Measurements from ENCODE around the gene TPRX1. TPM values are rescaled to one million over a fixed set of nuclear protein-coding genes. Genes with fewer than 3 reads are reported as not detected.
"Not testable (repeated sequence)": the region's sequence is repeated elsewhere in the genome, so short reads cannot be mapped to it uniquely, and the experiment has no call there.

The TPRX1 gene
- total and polyA plus RNA-seq, 2 experiments from 2014 or later = not detected

DNA sequence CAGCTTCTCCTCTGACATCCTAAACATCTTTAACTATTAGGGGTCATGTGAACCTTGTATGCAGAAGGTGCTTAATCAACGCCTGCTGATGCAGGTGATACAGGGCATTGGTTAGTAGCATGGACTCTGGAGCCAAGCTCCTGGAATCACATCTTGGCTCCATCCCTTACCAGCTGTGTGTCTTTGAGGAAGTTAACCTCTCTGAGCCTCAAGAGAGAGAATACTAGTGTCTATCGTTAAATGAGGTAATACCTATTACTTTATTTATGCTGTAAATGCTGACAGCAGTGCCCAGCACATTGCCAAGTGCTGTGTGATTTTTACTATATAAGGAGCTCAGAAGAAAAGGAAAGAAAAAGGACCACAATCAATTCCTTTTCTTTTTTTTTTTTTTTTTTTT, 37.0 kb downstream of the TPRX1 start:
- H3K4me3 ChIP-seq = no peak overlapping the region
- DNase-seq (ENCODE audit: low read depth in 1 of 2, low spot score in 1 of 2) = no peak
- no peak overlapping the region for H3K27ac ChIP-seq
- peaks cover 11% of the 10 kb centered on the region for H3K4me1 ChIP-seq (ENCODE audit: low read depth)
- H3K27me3 ChIP-seq = no peaks in the 10 kb centered on the region
- H3K36me3 ChIP-seq = no peaks in the 10 kb centered on the region
- H3K9me3 ChIP-seq (ENCODE audit: low read depth) = no peaks in the 10 kb centered on the region
- TF ChIP-seq, protein P1, sequence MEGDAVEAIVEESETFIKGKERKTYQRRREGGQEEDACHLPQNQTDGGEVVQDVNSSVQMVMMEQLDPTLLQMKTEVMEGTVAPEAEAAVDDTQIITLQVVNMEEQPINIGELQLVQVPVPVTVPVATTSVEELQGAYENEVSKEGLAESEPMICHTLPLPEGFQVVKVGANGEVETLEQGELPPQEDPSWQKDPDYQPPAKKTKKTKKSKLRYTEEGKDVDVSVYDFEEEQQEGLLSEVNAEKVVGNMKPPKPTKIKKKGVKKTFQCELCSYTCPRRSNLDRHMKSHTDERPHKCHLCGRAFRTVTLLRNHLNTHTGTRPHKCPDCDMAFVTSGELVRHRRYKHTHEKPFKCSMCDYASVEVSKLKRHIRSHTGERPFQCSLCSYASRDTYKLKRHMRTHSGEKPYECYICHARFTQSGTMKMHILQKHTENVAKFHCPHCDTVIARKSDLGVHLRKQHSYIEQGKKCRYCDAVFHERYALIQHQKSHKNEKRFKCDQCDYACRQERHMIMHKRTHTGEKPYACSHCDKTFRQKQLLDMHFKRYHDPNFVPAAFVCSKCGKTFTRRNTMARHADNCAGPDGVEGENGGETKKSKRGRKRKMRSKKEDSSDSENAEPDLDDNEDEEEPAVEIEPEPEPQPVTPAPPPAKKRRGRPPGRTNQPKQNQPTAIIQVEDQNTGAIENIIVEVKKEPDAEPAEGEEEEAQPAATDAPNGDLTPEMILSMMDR (IDR thresholded peaks at IDR 0.05; ENCODE audit: low read depth, low read length) = no peak

DNA sequence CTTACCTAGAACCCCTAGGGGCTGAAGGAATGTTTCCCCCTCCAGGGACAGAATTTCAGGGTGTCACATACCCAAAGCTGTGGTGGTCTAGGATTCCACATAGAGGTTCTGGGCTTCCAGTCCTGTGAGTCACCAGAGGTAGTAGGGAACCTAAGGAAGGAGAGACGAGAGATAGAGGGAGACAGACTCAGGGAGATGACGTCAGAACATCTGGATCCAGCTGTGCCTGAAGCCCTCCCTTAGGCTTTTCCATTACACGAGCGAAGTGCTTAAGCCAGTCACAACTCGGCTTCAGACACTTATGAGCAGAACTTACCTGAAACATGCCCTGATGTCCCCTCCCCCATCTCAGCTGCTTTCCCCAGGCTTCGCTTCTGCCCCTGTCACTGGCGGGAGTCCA, 37.7 kb downstream of the TPRX1 start:
- H3K4me1 ChIP-seq (ENCODE audit: low read depth) = peaks cover 11% of the 10 kb centered on the region
- H3K27me3 ChIP-seq = no peaks in the 10 kb centered on the region
- no peaks in the 10 kb centered on the region for H3K36me3 ChIP-seq
- no peak overlapping the region for H3K27ac ChIP-seq
- H3K9me3 ChIP-seq (ENCODE audit: low read depth) = no peaks in the 10 kb centered on the region
- TF ChIP-seq, protein P1 (IDR thresholded peaks at IDR 0.05; ENCODE audit: low read depth, low read length) = no peak
- no peak for DNase-seq (ENCODE audit: low read depth in 1 of 2, low spot score in 1 of 2)
- no peak overlapping the region for H3K4me3 ChIP-seq

DNA sequence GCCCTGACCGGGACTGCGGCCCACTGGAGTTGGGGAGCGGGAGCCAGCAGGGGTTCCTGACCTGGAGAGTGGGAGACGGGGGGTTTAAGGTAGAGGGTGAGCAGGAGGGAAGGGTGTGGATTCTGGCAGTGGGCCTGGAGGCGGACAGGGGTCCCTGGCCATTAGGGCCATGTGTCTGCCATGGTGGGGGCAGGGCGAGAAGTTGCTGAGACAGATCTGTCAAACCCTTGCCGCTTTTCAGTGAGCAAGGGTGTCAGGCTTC, 38.1 kb downstream of the TPRX1 start:
- H3K27me3 ChIP-seq = no peaks in the 10 kb centered on the region
- no peaks in the 10 kb centered on the region for H3K36me3 ChIP-seq
- no peak for DNase-seq (ENCODE audit: low read depth in 1 of 2, low spot score in 1 of 2)
- no peak overlapping the region for H3K27ac ChIP-seq
- TF ChIP-seq, protein P1 (IDR thresholded peaks at IDR 0.05; ENCODE audit: low read depth, low read length) = no peak
- H3K4me1 ChIP-seq (ENCODE audit: low read depth) = peaks cover 11% of the 10 kb centered on the region
- H3K4me3 ChIP-seq = no peak overlapping the region
- no peaks in the 10 kb centered on the region for H3K9me3 ChIP-seq (ENCODE audit: low read depth)

DNA sequence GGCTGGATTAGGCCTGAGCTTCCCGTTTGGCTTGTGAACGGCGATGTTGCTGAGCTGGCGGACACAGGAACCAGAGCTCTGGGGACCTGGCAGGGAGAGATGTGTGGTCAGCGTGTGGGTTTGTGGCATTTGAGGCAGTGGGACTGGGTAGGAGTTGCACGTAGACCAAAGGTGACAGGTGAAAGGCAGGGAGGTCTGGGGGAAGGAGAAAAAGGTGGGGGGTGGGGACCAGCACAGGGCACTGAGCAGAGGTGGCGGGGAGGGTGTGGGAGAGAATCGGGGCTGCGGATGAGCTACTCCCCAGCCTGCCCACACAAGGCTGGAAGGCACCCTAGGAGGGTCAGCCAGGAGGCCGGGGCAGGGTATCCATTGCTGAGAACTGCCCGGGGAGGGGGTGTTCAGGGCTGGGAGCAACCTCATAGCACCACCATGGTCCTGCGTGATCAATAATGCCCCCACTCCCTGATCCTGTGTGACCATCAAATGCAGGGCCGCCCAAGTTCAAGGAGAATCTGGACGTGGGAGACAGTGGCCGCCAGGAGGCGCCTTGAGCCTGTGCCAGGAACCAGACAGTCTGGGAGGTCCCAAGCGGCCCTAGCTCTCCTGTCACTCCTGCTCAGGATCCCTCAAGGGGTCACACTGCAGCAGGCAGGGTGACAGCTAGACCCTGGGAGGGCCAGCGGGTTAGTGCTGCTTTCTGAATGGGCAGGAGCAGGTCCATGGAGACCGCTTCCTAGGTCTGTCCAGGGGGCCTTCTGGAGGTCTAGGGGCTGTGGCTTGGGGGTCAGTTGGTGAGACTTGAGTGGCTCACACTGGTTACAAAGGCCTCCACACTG, 38.6 kb downstream of the TPRX1 start:
- peak; percentile 72 to 91 for DNase-seq (ENCODE audit: low read depth in 1 of 2, low spot score in 1 of 2)
- Histone ChIP-seq H3K4me3 (no peak overlapping the region), H3K4me1 (ENCODE audit: low read depth) (peaks cover 10% of the 10 kb centered on the region)

DNA sequence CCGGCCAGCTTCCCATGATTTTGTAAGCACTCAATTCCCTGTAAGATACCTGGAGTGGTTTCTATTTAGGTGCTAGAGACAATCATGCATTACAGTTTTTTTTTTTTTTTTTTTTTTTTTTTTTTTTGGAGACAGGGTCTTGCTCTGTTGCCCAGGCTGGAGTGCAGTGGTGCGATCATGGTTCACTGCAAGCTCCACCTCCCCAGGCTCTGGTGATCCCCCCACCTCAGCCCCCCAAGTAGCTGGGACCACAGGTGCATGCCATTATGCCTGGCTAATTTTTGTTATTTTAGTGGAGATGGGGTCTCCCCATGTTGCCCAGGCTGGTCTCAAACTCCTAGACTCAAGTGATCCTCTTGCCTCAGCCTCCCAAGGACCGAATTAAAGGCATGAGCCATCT, 39.6 kb downstream of the TPRX1 start:
- not testable (repeated sequence) for DNase-seq (ENCODE audit: low read depth in 1 of 2, low spot score in 1 of 2); H3K27me3 ChIP-seq; H3K4me1 ChIP-seq (ENCODE audit: low read depth); H3K9me3 ChIP-seq (ENCODE audit: low read depth); H3K27ac ChIP-seq; H3K36me3 ChIP-seq; H3K4me3 ChIP-seq

More for the DNA sequence above, 38.6 kb downstream of the TPRX1 start:
- no peaks in the 10 kb centered on the region for H3K27me3 ChIP-seq
- H3K27ac ChIP-seq = no peak overlapping the region
- no peaks in the 10 kb centered on the region for H3K9me3 ChIP-seq (ENCODE audit: low read depth)
- no peaks in the 10 kb centered on the region for H3K36me3 ChIP-seq
- TF ChIP-seq, protein P1 (IDR thresholded peaks at IDR 0.05; ENCODE audit: low read depth, low read length) = peak; percentile 93

DNA sequence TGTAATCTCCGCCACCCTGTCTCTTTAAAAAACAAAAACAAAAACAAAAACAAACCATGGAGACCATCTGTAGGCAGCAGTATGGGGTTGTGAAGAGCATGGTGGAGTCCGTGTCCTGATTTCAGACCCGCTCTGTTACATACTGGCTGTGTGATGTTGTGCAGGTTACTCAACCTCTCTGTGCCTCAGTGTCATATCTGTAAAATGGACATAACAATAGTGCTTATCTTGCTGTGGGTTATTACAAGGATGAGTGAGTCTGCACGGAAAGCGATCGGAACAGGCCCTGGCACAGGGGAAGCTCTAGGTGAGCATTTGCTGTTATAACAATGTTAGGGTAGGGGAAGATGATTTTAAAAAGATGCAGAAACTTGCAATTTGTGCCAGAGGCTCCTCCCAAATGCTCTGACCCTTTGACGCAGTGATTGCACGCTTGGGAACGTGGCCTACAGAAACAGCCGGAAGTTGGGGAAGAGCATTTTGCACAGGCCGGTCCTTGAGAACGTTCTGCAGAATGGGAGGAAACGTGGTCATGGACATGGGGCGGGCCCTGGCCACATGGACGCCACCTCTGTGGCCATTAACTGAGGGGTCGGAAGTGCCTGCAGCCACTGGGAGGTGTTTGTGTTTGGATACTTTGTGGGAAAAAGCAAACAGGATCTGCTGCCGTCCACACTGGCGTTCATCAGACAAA, 41.6 kb downstream of the TPRX1 start:
- Histone ChIP-seq H3K36me3 (peaks cover 2% of the 10 kb centered on the region), H3K4me1 (ENCODE audit: low read depth) (no peaks in the 10 kb centered on the region), H3K4me3 (no peak overlapping the region), H3K27me3 (no peaks in the 10 kb centered on the region), H3K9me3 (ENCODE audit: low read depth) (no peaks in the 10 kb centered on the region), H3K27ac (no peak overlapping the region)
- TF ChIP-seq, protein P1 (IDR thresholded peaks at IDR 0.05; ENCODE audit: low read depth, low read length) = no peak
- peak in 1 of 2 donors; percentile 59 for DNase-seq (ENCODE audit: low read depth in 1 of 2, low spot score in 1 of 2)
